K562 (cell line): ENCODE measurements around the gene CHRM4. TPM values are rescaled to one million over a fixed set of nuclear protein-coding genes. Genes with fewer than 3 reads are reported as not detected.

Experiments
- FOXP4 ChIP-seq: sonication (generic); formaldehyde crosslinking; IDR thresholded peaks from 2 replicates; pipeline ENCODE4 v1.8.0; 2022; ENCODE audit warnings: mild to moderate bottlenecking, missing genetic modification reagents, borderline replicate concordance
- GTF2A2 ChIP-seq: IDR thresholded peaks from 2 replicates; pipeline ENCODE4 v1.6.1; 2016; ENCODE audit warnings: mild to moderate bottlenecking, missing genetic modification characterization, missing compliant biosample characterization
- MAZ ChIP-seq, 2 experiments: fragments of 450-650 bp in 1 of 2; sonication (generic) in 1 of 2; formaldehyde crosslinking; IDR thresholded peaks in 1 of 2; conservative IDR thresholded peaks in 1 of 2; 2 replicates each; pipeline versions ENCODE4 v1.4.0 to v1.5.0; 2020; ENCODE audit warnings: mild to moderate bottlenecking in 1 of 2, missing genetic modification reagents in 1 of 2
- MECOM ChIP-seq: fragments of 250-450 bp; sonication (Bioruptor Pico); IDR thresholded peaks from 2 replicates; pipeline ENCODE4 v1.8.0; 2022; ENCODE audit warnings: inconsistent platforms
- MYC ChIP-seq, 2 experiments: fragments of 250-450 bp in 1 of 2; sonication (Bioruptor Pico) in 1 of 2; IDR thresholded peaks; 2 replicates each; pipeline versions ENCODE4 v1.5.1 to v1.6.1; 2012 to 2021; ENCODE audit warnings: low read depth in 2 of 2, borderline replicate concordance in 1 of 2, improper control_type of control experiment in 1 of 2, low read length in 1 of 2, mild to moderate bottlenecking in 1 of 2, moderate library complexity in 1 of 2
- PREB ChIP-seq: sonication (generic); formaldehyde crosslinking; IDR thresholded peaks from 2 replicates; pipeline ENCODE4 v1.8.1; 2023; ENCODE audit warnings: mild to moderate bottlenecking, missing genetic modification reagents
- RBM22 ChIP-seq: fragments of 200-400 bp; formaldehyde crosslinking; IDR thresholded peaks from 2 replicates; pipeline ENCODE4 v1.6.1; 2018; ENCODE audit warnings: low read length, low read depth; ENCODE audit not compliant: poor library complexity, severe bottlenecking
- SAFB2 ChIP-seq: fragments of 200-400 bp; formaldehyde crosslinking; IDR thresholded peaks from 2 replicates; pipeline ENCODE4 v1.6.1; 2018; ENCODE audit warnings: borderline replicate concordance, low read length, low read depth, moderate library complexity; ENCODE audit not compliant: severe bottlenecking
- ZBTB17 ChIP-seq: fragments of 450-650 bp; formaldehyde crosslinking; IDR thresholded peaks from 2 replicates; pipeline ENCODE4 v1.4.0; 2020; ENCODE audit warnings: mild to moderate bottlenecking
- ZC3H4 ChIP-seq: sonication (generic); formaldehyde crosslinking; IDR thresholded peaks from 2 replicates; pipeline ENCODE4 v1.9.0; 2021; ENCODE audit warnings: missing genetic modification reagents, borderline replicate concordance
- ZNF511 ChIP-seq: sonication (generic); formaldehyde crosslinking; IDR thresholded peaks from 2 replicates; pipeline ENCODE4 v1.8.0; 2022; ENCODE audit warnings: mild to moderate bottlenecking, missing genetic modification reagents
- ZNF668 ChIP-seq: fragments of 250-450 bp; sonication (Bioruptor Pico); IDR thresholded peaks from 2 replicates; pipeline ENCODE4 v1.8.0; 2022; ENCODE audit warnings: mild to moderate bottlenecking, inconsistent platforms
- polyA plus RNA-seq, 8 experiments: library from polyadenylated mRNA; depleted of rRNA in 4 of 8; stranded (reverse) in 5 of 8; unstranded in 3 of 8; fragments of >200 nt; fragmentation: Nextera tagmentation in 2 of 8; fragmentation: Illumina TruSeq in 1 of 8; extraction: Ambion mirVana in 2 of 8; extraction: Trizol in 1 of 8; gene quantifications; 2 replicates each; pipeline versions ENCODE4 v1.2.1 to v1.2.3, GENCODE V29; 2011 to 2014; ENCODE audit warnings: inconsistent platforms in 1 of 8, missing spikeins in 1 of 8
- total RNA-seq, 7 experiments: library from RNA; depleted of rRNA in 6 of 7; stranded (reverse); fragments of >200 nt in 6 of 7; fragmentation: Illumina TruSeq in 2 of 7; extraction: Trizol in 2 of 7; gene quantifications; 2 replicates each; pipeline versions ENCODE4 v1.2.1 to v1.2.3, GENCODE V29; 2011 to 2021; ENCODE audit warnings: low replicate concordance in 1 of 7
- TF ChIP-seq, protein P1 (sequence below): fragments of 200-800 bp; sonication (Bioruptor generic); IDR thresholded peaks from 2 replicates; pipeline ENCODE4 v1.6.1; 2017; ENCODE audit warnings: missing genetic modification characterization, missing compliant biosample characterization

CHRM4 gene
- total and polyA plus RNA-seq, 9 of the 15 experiments (the other 6 are each of a cell fraction or from before 2014, with no cell fraction given), result 0.22 to 1.3 (median 0.40) TPM; not detected in 2

DNA sequence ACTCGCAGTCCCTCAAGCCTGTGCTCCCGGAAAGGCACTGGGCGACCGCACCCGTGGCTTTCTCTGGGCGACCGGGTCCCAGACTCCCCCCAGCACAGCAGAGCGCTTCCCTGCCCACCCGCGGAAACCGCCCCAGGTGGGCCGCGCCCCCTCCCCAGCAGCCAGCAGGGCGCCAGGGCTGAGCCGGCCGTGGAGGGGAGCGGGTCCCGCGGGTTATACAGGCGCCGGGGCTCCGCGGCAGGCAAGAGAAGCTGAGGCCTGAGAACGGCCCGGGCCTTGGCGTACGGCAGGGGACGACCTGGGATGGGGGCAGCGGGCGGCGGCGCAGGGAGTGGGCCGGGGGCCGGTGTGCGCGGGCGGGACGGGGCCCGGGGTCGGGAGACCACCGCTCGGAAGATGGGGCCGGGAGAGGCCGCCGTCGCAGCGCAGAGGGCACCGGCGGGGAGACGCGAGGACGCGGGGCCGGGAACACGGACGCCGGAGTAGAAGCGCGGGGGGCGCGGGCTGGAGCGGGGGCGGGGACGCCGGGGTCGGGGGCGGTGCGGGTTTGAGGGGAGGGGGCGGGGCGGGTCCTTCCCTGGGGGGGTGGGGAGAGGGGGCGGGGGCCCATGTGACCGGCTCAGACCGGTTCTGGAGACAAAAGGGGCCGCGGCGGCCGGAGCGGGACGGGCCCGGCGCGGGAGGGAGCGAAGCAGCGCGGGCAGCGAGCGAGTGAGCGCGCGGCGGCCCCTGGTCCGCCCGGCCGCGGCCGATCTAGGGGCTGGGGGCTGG lies 10.3 kb downstream of the CHRM4 start, which contains the start of gene MDK (continued):
- TF ChIP-seq FOXP4 (0 out of 2 replicates have a peak, but pooled peaks have one; percentile 52), GTF2A2 (tag) (no peak), ZNF511 (CRISPR knock-in tag) (peak; percentile 31; the same call in 1 of the 2 replicates), ZC3H4 (CRISPR knock-in tag) (0 out of 2 replicates have a peak, but pooled peaks have one; percentile 23), ZBTB17 (CRISPR knock-in tag) (peak; percentile 64; the same call in 1 of the 2 replicates), PREB (CRISPR knock-in tag) (0 out of 2 replicates have a peak, but pooled peaks have one; percentile 80), ZNF668 (CRISPR knock-in tag) (no peak), MAZ (CRISPR knock-in tag; conservative IDR thresholded peaks at IDR 0.05 in 1 of 2, IDR thresholded peaks at IDR 0.05 in 1 of 2) (peak in 1 of 2 experiments; percentile 65; a peak in 3 of 4 replicates), MYC (IDR thresholded peaks at IDR 0.05; ENCODE audit: low read depth, low read length) (no peak), MYC (CRISPR knock-in tag; IDR thresholded peaks at IDR 0.05; ENCODE audit: borderline replicate concordance, low read depth) (0 out of 2 replicates have a peak, but pooled peaks have one; percentile 6), MECOM (CRISPR knock-in tag) (no peak), RBM22 (peak; percentile 90), SAFB2 (no peak)
- TF ChIP-seq, protein P1, sequence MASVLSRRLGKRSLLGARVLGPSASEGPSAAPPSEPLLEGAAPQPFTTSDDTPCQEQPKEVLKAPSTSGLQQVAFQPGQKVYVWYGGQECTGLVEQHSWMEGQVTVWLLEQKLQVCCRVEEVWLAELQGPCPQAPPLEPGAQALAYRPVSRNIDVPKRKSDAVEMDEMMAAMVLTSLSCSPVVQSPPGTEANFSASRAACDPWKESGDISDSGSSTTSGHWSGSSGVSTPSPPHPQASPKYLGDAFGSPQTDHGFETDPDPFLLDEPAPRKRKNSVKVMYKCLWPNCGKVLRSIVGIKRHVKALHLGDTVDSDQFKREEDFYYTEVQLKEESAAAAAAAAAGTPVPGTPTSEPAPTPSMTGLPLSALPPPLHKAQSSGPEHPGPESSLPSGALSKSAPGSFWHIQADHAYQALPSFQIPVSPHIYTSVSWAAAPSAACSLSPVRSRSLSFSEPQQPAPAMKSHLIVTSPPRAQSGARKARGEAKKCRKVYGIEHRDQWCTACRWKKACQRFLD (CRISPR knock-in tag), result 0 out of 2 replicates have a peak, but pooled peaks have one; percentile 57
